ENCODE data around the gene PDXDC1.
A peak's percentile ranks its signal among the peaks of the same experiment; 100 is the strongest.
"Not testable (repeated sequence)": the region's sequence is repeated elsewhere in the genome, so short reads cannot be mapped to it uniquely, and the experiment has no call there.

PDXDC1 gene

DNA sequence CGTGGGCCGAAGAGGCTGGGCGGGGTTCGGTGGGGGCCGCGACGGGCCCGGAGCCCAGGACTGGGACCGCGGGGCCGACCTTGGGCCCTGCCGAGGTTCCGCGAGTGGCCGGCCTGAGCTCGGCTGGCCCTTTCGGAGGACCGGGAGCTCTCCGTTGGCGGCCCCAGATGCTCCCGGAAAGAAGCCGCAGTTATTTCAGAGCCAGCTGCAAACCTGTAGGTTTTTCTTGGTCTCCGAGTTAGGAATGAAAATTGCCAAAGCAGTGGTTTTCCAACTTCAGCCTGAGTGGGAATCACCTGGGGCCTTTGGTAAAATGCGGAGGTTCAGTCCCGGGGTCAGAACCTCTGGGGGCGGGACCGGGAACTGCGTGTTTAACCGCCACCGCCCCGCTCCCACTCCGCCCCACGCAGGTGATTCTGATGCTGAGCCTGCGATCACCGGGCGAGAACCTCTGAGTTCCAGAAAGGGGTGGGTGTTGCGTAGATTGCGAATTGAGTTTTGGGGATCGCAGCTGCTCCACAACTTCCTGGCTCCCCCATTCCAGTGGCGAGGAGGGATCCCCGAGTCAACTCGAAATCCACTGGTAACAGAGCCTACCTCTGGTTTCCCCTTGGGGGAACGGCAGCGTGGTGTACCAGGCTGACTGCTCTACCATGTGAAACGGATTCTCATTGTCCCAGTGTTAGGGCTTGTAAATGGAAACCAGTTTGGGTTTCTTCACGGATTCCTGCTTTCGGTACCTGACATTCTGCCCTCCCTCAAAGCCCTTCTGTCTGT is 780 bp downstream of the PDXDC1 start:
- peak; percentile 68 for DNase-seq

GRCh38 chr16:14976971-14977736 is 2.3 kb downstream of the PDXDC1 start:
- DNase-seq = not testable (repeated sequence)

DNA sequence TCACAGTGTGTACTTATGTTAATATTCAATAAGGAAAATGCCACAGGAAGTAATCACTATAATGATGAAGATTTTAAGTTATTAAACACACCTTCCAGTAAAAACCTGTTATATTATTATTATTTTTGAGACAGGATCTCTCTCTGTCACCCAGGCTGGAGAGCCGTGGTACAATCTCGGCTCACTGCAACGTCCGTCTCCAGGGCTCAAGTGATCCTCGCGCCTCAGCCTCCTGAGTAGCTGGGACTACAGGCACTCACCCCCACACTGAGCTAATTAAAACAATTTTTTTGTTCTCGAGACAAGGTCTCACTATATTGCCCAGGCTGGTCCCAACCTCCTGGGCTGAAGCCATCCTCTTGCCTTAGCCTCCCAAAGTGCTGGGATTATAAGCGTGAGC is 3.5 kb downstream of the PDXDC1 start:
- DNase-seq = not testable (repeated sequence)

- not testable (repeated sequence) for DNase-seq
Observed at GRCh38 chr16:14978908-14979307, 4.1 kb downstream of the PDXDC1 start.

- not testable (repeated sequence) for DNase-seq
Observed at GRCh38 chr16:14981234-14981633, 6.4 kb downstream of the PDXDC1 start.

- not testable (repeated sequence) for DNase-seq
Observed at GRCh38 chr16:14982521-14982920, 7.7 kb downstream of the PDXDC1 start.

DNA sequence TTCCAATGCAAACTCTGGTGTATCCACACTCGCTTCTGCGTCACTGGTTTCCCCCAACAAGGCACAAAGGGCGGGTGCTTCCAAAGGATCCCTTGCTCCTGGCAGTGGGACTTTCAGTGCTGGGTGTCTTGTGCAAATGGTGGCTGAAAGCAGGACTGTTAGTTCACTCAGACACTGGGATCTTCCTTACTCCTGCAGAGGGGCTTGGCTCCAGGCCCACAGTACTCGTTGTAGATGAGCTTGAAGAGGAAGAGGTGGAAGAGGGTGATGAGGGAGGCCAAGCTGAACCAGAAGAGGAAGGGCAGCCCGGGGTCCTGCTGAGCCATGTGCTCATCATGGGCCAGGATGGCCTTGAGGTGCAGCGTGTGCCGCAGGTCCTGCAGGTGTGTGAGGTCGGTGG is 13.3 kb downstream of the PDXDC1 start:
- DNase-seq = not testable (repeated sequence)

- not testable (repeated sequence) for DNase-seq
Observed at GRCh38 chr16:14988661-14989191, 13.9 kb downstream of the PDXDC1 start.

DNA sequence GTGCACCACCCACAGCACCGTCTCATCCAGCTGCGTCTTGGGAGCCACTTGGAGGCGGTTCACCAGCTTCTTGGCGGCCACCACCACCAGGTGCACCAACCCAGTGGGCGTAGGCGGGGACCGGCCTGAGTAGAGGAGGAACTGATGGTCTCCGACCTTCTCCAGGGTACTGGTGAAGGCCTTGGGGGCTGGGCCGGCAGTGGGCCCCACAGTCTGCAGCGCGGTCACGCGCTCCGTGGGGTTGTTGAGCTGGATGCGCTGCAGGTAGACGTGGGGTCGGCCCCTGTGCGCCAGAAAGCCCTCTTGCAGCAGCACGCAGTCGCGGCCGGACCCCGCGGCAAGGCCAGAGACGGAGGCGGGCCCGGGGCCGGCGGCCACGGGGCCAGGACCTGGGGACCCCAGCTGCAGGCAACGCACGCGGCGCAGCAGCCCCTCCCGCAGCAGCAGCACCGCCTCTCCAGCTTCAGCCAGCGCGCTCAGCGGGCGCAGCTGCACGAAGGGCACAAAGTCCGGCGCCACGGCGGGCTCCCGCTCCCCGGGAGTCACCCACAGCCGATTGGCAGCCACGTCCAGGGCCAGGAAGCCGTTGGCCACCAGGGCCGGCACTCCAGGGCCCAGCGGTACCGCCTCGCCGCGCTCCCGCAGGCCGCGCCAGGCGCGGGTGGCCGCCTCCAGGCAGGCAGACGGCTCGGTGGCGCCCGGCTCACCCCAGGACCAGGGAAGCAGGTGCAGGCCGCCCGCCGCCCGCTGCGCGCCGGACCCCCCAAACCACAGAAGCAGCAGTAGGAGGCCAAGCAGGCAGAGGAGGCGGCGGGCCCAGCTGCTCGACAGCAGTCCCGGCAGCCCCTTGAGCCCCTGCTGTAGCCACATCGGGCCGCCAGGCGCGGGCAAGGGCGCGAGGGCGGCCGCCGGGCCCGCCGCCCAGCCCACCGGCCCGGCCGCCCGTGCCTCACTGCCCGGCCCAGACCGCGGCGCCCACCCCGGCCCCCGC is 14.8 kb downstream of the PDXDC1 start:
- DNase-seq = not testable (repeated sequence)

GRCh38 chr16:14993277-14994151 is 18.7 kb downstream of the PDXDC1 start:
- not testable (repeated sequence) for DNase-seq

DNA sequence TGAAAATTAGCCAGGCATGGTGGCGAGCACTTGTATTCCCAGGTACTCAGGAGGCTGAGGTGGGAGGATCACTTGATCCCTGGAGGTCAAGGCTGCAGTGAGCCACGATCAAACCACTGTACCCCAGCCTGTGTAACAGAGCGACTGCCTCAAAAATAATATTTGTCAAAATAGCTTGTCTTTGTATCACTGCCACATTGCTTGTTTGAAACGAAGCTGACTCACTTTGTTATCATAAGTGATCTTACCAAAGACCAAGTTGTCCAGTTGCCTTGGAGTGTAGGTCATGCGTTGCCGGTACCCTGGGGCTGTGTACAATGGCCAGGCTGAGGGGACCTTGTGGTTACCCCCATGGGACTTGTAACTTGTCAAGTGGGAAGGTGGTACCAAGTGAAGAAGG is 21.9 kb downstream of the PDXDC1 start:
- not testable (repeated sequence) for DNase-seq

GRCh38 chr16:14998300-14998699 is 23.5 kb downstream of the PDXDC1 start:
- not testable (repeated sequence) for DNase-seq

GRCh38 chr16:14999845-15000244 is 25.0 kb downstream of the PDXDC1 start:
- not testable (repeated sequence) for DNase-seq

- DNase-seq = not testable (repeated sequence)
Observed at GRCh38 chr16:15002448-15002847, 27.6 kb downstream of the PDXDC1 start.

- not testable (repeated sequence) for DNase-seq
Observed at GRCh38 chr16:15005357-15006132, 30.7 kb downstream of the PDXDC1 start.

GRCh38 chr16:15008647-15009046 is 33.8 kb downstream of the PDXDC1 start:
- DNase-seq = not testable (repeated sequence)

DNA sequence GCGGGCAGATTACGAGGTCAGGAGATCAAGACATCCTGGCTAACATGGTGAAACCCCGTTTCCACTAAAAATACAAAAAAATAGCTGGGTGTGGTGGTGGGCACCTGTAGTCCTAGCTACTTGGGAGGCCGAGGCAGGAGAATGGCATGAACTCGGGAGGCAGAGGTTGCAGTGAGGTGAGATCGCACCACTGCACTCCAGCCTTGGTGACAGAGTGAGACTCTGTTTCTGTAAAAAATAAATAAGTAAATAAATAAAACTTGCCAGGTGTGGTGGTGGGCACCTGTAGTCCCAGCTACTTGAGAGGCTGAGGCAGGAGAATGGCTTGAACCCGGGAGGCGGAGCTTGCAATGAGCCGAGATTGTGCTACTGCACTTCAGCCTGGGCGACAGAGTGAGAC is 38.1 kb downstream of the PDXDC1 start:
- not testable (repeated sequence) for DNase-seq

DNA sequence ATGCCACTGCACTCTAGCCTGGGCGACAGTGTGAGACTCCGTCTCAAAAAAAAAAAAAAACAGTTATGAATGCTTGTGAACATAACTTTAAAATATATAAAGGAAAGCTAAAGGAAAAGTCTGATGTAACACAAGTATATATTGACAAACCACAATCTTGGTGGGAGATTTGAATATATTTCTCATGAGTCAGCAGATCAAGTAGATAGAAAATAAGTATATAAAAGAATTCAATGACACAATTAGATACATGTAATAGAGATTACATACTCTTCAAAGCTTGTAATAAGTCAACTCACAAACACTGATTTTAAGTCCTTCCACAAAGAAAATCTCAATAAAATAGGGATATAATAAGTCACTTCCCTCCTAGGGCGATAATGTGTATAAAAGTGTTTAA is 40.8 kb downstream of the PDXDC1 start:
- not testable (repeated sequence) for DNase-seq

DNA sequence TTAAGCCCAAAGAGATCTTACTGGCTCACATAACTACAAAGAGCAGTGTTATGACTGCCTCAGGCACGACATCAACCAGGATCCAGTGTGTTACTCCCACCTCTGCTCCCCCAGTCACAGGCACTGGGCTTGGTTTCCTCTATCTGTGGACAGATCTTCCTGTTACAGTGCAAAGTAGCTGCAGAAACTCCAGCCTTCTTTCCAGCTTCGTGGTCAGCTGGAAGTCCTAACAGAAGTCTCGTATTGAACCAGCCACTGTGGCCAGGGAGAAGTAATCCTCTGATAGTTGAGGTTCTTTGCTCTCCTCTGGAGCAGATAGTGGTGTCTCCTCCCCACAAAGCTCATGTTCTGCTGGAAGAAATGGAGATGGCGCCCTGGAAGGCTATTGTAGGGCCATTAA is 41.5 kb downstream of the PDXDC1 start:
- not testable (repeated sequence) for DNase-seq

- not testable (repeated sequence) for DNase-seq
Observed at GRCh38 chr16:15016951-15017580, 42.2 kb downstream of the PDXDC1 start.
